ENCODE measurements around the gene MINDY1.

The MINDY1 gene

GRCh38 chr1:151006327-151007052 lies at the start of gene MINDY1:
MINDY1 (minus strand) TSS chr1:151006902; CDS start chr1:151002617, 4,285 bp downstream.
- H3K27ac ChIP-seq: peak within 1 kb of the TSS; percentile 93

GRCh38 chr1:151056149-151056548 lies 49.4 kb upstream of the MINDY1 start:
- TF ChIP-seq CTCF (conservative IDR thresholded peaks at IDR 0.05): no peak
- peak overlapping the region; percentile 99 for H3K27ac ChIP-seq

More at GRCh38 chr1:151006327-151007052, at the start of gene MINDY1:
- peak; percentile 71 for TF ChIP-seq CTCF (conservative IDR thresholded peaks at IDR 0.05)

GRCh38 chr1:151055581-151055980 lies 48.9 kb upstream of the MINDY1 start:
- peak overlapping the region; percentile 99 for H3K27ac ChIP-seq
- TF ChIP-seq CTCF (conservative IDR thresholded peaks at IDR 0.05): no peak

GRCh38 chr1:151054971-151055547 lies 48.4 kb upstream of the MINDY1 start:
- no peak for TF ChIP-seq CTCF (conservative IDR thresholded peaks at IDR 0.05)
- H3K27ac ChIP-seq: peak overlapping the region; percentile 99

- TF ChIP-seq CTCF (conservative IDR thresholded peaks at IDR 0.05): no peak
- no peak overlapping the region; the same call in 1 of the 2 replicates for H3K27ac ChIP-seq
Measured at GRCh38 chr1:151051356-151052009, 44.8 kb upstream of the MINDY1 start.

GRCh38 chr1:151050051-151050688 lies 43.5 kb upstream of the MINDY1 start:
- H3K27ac ChIP-seq: peak overlapping the region; percentile 98; the same call in 1 of the 2 replicates
- no peak for TF ChIP-seq CTCF (conservative IDR thresholded peaks at IDR 0.05)

- H3K27ac ChIP-seq: peak overlapping the region; percentile 98
- no peak for TF ChIP-seq CTCF (conservative IDR thresholded peaks at IDR 0.05)
Measured at GRCh38 chr1:151049458-151049857, 42.8 kb upstream of the MINDY1 start.
